H9 (cell line): ENCODE results near the gene IPPK. TPM values are rescaled to one million over a fixed set of nuclear protein-coding genes. Genes with fewer than 3 reads are reported as not detected.

ENCODE experiments used
- DNase-seq: peaks from one replicate; pipeline ENCODE4 v3.0.0-alpha.2; 2017
- H2AFZ ChIP-seq: one replicate; pipeline ENCODE4 v1.6.1; 2013; ENCODE audit warnings: mild to moderate bottlenecking, low read length, control low read depth, moderate library complexity
- H2AK5ac ChIP-seq: 2 replicates; pipeline ENCODE4 v1.6.1; 2013; ENCODE audit warnings: low read length, control low read depth, mixed read lengths; ENCODE audit not compliant: insufficient read length
- H2BK120ac ChIP-seq: one replicate; pipeline ENCODE4 v1.6.1; 2013; ENCODE audit warnings: low read depth, mild to moderate bottlenecking, low read length, control low read depth, inconsistent platforms; ENCODE audit not compliant: poor library complexity, severe bottlenecking
- H2BK12ac ChIP-seq: 2 replicates; pipeline ENCODE4 v1.6.1; 2013; ENCODE audit warnings: low read length, control low read depth, mixed read lengths, low read depth; ENCODE audit not compliant: insufficient read length
- H2BK15ac ChIP-seq: 2 replicates; pipeline ENCODE4 v1.6.1; 2013; ENCODE audit warnings: low read depth, low read length, control low read depth
- H2BK20ac ChIP-seq: one replicate; pipeline ENCODE4 v1.6.1; 2013; ENCODE audit warnings: low read depth, mild to moderate bottlenecking, low read length, control low read depth, inconsistent platforms; ENCODE audit not compliant: poor library complexity, severe bottlenecking
- H2BK5ac ChIP-seq: 2 replicates; pipeline ENCODE4 v1.6.1; 2013; ENCODE audit warnings: low read length, control low read depth, mixed read lengths; ENCODE audit not compliant: insufficient read length
- H3K14ac ChIP-seq: 2 replicates; pipeline ENCODE4 v1.6.1; 2013; ENCODE audit warnings: low read length, control low read depth; ENCODE audit not compliant: insufficient read depth
- H3K18ac ChIP-seq: 2 replicates; pipeline ENCODE4 v1.6.1; 2013; ENCODE audit warnings: low read depth, mild to moderate bottlenecking, mixed read lengths, low read length, control low read depth; ENCODE audit not compliant: insufficient read length
- H3K23ac ChIP-seq: 2 replicates; pipeline ENCODE4 v1.6.1; 2013; ENCODE audit warnings: low read length, control low read depth, mixed read lengths, low read depth; ENCODE audit not compliant: insufficient read length
- H3K23me2 ChIP-seq: 2 replicates; pipeline ENCODE4 v1.6.1; 2013; ENCODE audit warnings: low read depth, mild to moderate bottlenecking, mixed read lengths, low read length, control low read depth; ENCODE audit not compliant: insufficient read length, poor library complexity, severe bottlenecking
- H3K27ac ChIP-seq: 2 replicates; pipeline ENCODE4 v1.5.1; 2013; ENCODE audit warnings: low read length, control low read depth, mixed read lengths, low read depth; ENCODE audit not compliant: insufficient read length
- H3K27me3 ChIP-seq: 2 replicates; pipeline ENCODE4 v1.6.1; 2013; ENCODE audit warnings: low read length, control low read depth, inconsistent platforms; ENCODE audit not compliant: insufficient read depth
- H3K4ac ChIP-seq: 2 replicates; pipeline ENCODE4 v1.6.1; 2013; ENCODE audit warnings: low read depth, mild to moderate bottlenecking, control low read depth, inconsistent platforms, low read length, moderate library complexity
- H3K4me1 ChIP-seq: 2 replicates; pipeline ENCODE4 v1.6.1; 2013; ENCODE audit warnings: low read length, control low read depth, inconsistent platforms; ENCODE audit not compliant: insufficient read depth
- H3K4me2 ChIP-seq: 2 replicates; pipeline ENCODE4 v1.6.1; 2013; ENCODE audit warnings: low read length, control low read depth, mixed read lengths; ENCODE audit not compliant: insufficient read length, insufficient read depth
- H3K56ac ChIP-seq: 2 replicates; pipeline ENCODE4 v1.6.1; 2013; ENCODE audit warnings: low read depth, mild to moderate bottlenecking, mixed read lengths, low read length, control low read depth; ENCODE audit not compliant: insufficient read length
- H3K79me1 ChIP-seq: 2 replicates; pipeline ENCODE4 v1.6.1; 2013; ENCODE audit warnings: low read depth, mild to moderate bottlenecking, moderate library complexity, low read length, control low read depth, inconsistent platforms; ENCODE audit not compliant: insufficient read depth, poor library complexity, severe bottlenecking
- H3K79me2 ChIP-seq: 2 replicates; pipeline ENCODE4 v1.6.1; 2013; ENCODE audit warnings: low read length, control low read depth, inconsistent platforms; ENCODE audit not compliant: insufficient read depth
- H3K9ac ChIP-seq: 2 replicates; pipeline ENCODE4 v1.6.1; 2013; ENCODE audit warnings: low read length, control low read depth, mixed read lengths; ENCODE audit not compliant: insufficient read length; ENCODE audit errors: extremely low read depth
- H3K9me3 ChIP-seq: one replicate; pipeline ENCODE4 v1.6.1; 2013; ENCODE audit warnings: low read depth, low read length, inconsistent platforms; ENCODE audit not compliant: control insufficient read depth
- H3T11ph ChIP-seq: one replicate; pipeline ENCODE4 v1.6.1; 2013; ENCODE audit warnings: mild to moderate bottlenecking, low read length, control low read depth, inconsistent platforms
- H4K20me1 ChIP-seq: one replicate; pipeline ENCODE4 v1.6.1; 2013; ENCODE audit not compliant: control insufficient read depth, insufficient read length, insufficient read depth
- H4K5ac ChIP-seq: 2 replicates; pipeline ENCODE4 v1.6.1; 2013; ENCODE audit warnings: low read depth, mild to moderate bottlenecking, mixed read lengths, low read length, control low read depth; ENCODE audit not compliant: insufficient read length
- H4K8ac ChIP-seq: replicated peaks from 2 replicates; pipeline ENCODE4 v1.6.1; 2013; ENCODE audit warnings: low read length, control low read depth, mixed read lengths, low read depth; ENCODE audit not compliant: insufficient read length
- H4K91ac ChIP-seq: 2 replicates; pipeline ENCODE4 v1.6.1; 2013; ENCODE audit warnings: low read depth, mild to moderate bottlenecking, moderate library complexity, mixed read lengths, low read length, control low read depth; ENCODE audit not compliant: insufficient read length
- H3K27ac Mint-ChIP-seq, 3 experiments: 2 replicates in 2 of 3; 3 replicates in 1 of 3; pipeline ENCODE4 v1.8.0; 2020 to 2021; ENCODE audit warnings: mixed read lengths in 3 of 3, mild to moderate bottlenecking in 1 of 3, moderate library complexity in 1 of 3
- H3K27me3 Mint-ChIP-seq: 2 replicates; pipeline ENCODE4 v1.8.0; 2021; ENCODE audit warnings: low read depth, mild to moderate bottlenecking, moderate library complexity, mixed read lengths
- H3K36me3 Mint-ChIP-seq, 3 experiments: 2 replicates in 2 of 3; 3 replicates in 1 of 3; pipeline ENCODE4 v1.8.0; 2020 to 2021; ENCODE audit warnings: low read depth in 3 of 3, mixed read lengths in 3 of 3; ENCODE audit not compliant: insufficient read depth in 1 of 3
- H3K4me1 Mint-ChIP-seq, 2 experiments: 2 replicates each; pipeline ENCODE4 v1.8.0; 2020; ENCODE audit warnings: mixed read lengths in 2 of 2
- H3K4me3 Mint-ChIP-seq, 2 experiments: 2 replicates in 1 of 2; 3 replicates in 1 of 2; pipeline ENCODE4 v1.8.0; 2020 to 2021; ENCODE audit warnings: mild to moderate bottlenecking in 2 of 2, mixed read lengths in 2 of 2, moderate library complexity in 1 of 2
- H3K9me3 Mint-ChIP-seq, 2 experiments: 2 replicates in 1 of 2; 3 replicates in 1 of 2; pipeline ENCODE4 v1.8.0; 2020; ENCODE audit warnings: mild to moderate bottlenecking in 2 of 2, mixed read lengths in 2 of 2, moderate library complexity in 1 of 2
- CTCF ChIP-seq: fragments of 200-600 bp; sonication (generic); conservative IDR thresholded peaks from 3 replicates; pipeline ENCODE4 v1.8.0; 2021; ENCODE audit warnings: antibody characterized with exemption, mild to moderate bottlenecking
- WGBS: extraction: QIAGEN DNeasy Blood & Tissue Kit; methylation state at CpG from one replicate; pipeline ENCODE4 v1.1.7; 2013; ENCODE audit warnings: missing lambda C conversion rate, low lambda C conversion rate, mixed read lengths; ENCODE audit not compliant: insufficient read length; ENCODE audit errors: extremely low coverage; 5-methylcytosine and 5-hydroxymethylcytosine counted together
- total RNA-seq: library from RNA; stranded (reverse); gene quantifications from 2 replicates; pipeline ENCODE4 v1.2.1, GENCODE V29; 2021

The IPPK gene
- total RNA-seq, 1 experiment from 2014 or later: 10.7 TPM

GRCh38 chr9:92607088-92607487 lies 62.8 kb downstream of the IPPK start:
- Histone ChIP-seq H2BK15ac (no peak overlapping the region), H3K4me1 (no peaks in the 10 kb centered on the region), H4K5ac (no peak overlapping the region), H3K4ac (no peak overlapping the region), H4K20me1 (no peaks in the 10 kb centered on the region), H3K23ac (no peak overlapping the region), H3K79me1 (no peaks in the 10 kb centered on the region), H3K27ac (no peak overlapping the region), H3K27me3 (no peaks in the 10 kb centered on the region), H2AK5ac (no peak overlapping the region), H2BK20ac (no peak overlapping the region), H2BK120ac (no peak overlapping the region), H3K9ac (no peak overlapping the region), H2BK5ac (no peak overlapping the region), H3K56ac (no peak overlapping the region), H2BK12ac (no peak overlapping the region), H3K14ac (no peak overlapping the region), H4K91ac (no peak overlapping the region), H3K79me2 (no peaks in the 10 kb centered on the region), H3K4me2 (no peak overlapping the region), H3K23me2 (no peaks in the 10 kb centered on the region), H2AFZ (no peak overlapping the region), H3T11ph (no peak overlapping the region), H4K8ac (no peak overlapping the region), H3K18ac (no peak overlapping the region), H3K9me3 (no peaks in the 10 kb centered on the region)
- TF ChIP-seq CTCF: no peak
- peaks cover 14 to 21% of the 10 kb centered on the region in 2 experiments; a peak in 4 of 5 replicates for H3K9me3 Mint-ChIP-seq
- H3K27ac Mint-ChIP-seq: no peak overlapping the region
- peaks cover 0 to 7% of the 10 kb centered on the region in 2 experiments; a peak in 2 of 4 replicates for H3K4me1 Mint-ChIP-seq
- WGBS: no CpG with 5 or more reads among the region's 2 CpGs
- H3K27me3 Mint-ChIP-seq: peaks cover 2% of the 10 kb centered on the region; the same call in 1 of the 2 replicates
- DNase-seq: no peak
- H3K4me3 Mint-ChIP-seq: no peak overlapping the region
- peaks cover 5 to 20% (median 5%) of the 10 kb centered on the region in 3 experiments for H3K36me3 Mint-ChIP-seq
